ENCODE results near the gene CREB1.

GRCh38 chr2:207534417-207534816 lies 4.7 kb downstream of the CREB1 start:
- TF ChIP-seq CTCF (conservative IDR thresholded peaks at IDR 0.05 in 1 of 2, IDR thresholded peaks at IDR 0.05 in 1 of 2; ENCODE audit: extremely low read depth in 1 of 2, insufficient read depth in 1 of 2, low read depth in 1 of 2, low read length in 2 of 2) = no peak
- TF ChIP-seq EZH2 (IDR thresholded peaks at IDR 0.05; ENCODE audit: borderline replicate concordance, low read length) = no peak
